NCI-H1930 (cell line): ENCODE measurements around the gene UNC13A.
A peak's percentile ranks its signal among the peaks of the same experiment; 100 is the strongest.

ENCODE experiments used
- DNase-seq, 2 experiments: peaks; one replicate each; lab custom pipeline; 2025; lab: John Stamatoyannopoulos, UW

The UNC13A gene

DNA sequence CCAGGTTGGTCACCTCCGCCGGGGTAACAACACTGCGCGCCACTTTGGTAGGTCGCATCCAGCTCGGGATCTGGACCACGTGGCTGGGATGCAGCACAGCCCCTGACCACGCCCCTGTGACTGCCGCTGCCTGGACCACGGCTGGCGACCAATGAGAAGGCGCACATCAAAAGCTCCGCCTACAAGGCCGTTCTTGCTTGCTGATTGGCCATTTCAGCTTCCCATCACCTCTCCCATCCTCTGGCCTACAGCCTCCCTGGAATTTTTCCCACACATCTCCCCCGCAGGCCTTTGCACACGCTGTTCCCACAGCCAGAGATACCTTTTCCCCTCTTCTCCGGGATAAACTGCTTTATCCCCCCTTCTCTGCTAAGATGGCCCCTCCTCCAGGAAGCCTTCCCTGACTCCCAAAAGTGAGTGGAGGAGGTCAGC is 18.6 kb upstream of the UNC13A start:
- DNase-seq: no peak

- no peak for DNase-seq
Measured at GRCh38 chr19:17703824-17704463, 15.8 kb upstream of the UNC13A start.

DNA sequence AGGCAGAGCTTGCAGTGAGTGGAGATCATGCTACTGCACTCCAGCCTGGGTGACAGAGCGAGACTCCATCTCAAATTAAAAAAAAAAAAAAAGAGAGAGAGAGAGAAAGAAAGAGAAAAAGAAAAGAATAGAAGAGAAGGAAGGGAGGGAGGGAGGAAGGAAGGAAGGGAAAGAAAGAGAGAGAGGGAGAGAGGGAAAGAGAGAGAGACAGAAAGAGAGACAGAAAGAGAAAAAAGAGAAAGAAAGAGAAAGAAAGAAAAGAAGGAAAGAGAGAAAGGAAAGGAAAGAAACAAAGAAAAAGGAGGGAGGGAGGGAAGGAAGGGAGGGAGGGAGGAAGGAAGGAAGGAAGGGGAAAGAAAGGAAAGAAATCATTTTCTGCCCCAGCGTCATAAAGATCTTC is 7.0 kb upstream of the UNC13A start:
- no peak for DNase-seq

DNA sequence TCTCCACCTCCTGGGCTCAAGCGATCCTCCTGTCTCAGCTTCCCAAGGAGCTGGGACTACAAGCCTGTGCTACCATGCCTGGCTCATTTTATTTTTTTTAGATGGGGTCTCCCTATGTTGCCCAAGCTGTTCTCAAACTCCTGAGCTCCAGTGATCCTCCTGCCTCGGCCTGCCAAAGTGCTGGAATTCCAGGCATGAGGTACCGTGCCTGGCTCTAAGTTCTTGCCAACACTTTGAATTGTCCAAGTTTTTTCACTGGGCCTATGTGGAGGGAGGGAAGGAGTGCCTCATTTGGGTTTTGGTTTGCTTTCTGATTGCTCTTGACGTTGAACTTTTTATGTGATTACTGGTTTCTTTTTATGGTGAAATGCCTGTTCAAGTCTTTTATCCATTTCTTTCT is 4.4 kb upstream of the UNC13A start:
- DNase-seq: no peak

GRCh38 chr19:17688853-17689595 is 870 bp upstream of the UNC13A start:
- no peak for DNase-seq

DNA sequence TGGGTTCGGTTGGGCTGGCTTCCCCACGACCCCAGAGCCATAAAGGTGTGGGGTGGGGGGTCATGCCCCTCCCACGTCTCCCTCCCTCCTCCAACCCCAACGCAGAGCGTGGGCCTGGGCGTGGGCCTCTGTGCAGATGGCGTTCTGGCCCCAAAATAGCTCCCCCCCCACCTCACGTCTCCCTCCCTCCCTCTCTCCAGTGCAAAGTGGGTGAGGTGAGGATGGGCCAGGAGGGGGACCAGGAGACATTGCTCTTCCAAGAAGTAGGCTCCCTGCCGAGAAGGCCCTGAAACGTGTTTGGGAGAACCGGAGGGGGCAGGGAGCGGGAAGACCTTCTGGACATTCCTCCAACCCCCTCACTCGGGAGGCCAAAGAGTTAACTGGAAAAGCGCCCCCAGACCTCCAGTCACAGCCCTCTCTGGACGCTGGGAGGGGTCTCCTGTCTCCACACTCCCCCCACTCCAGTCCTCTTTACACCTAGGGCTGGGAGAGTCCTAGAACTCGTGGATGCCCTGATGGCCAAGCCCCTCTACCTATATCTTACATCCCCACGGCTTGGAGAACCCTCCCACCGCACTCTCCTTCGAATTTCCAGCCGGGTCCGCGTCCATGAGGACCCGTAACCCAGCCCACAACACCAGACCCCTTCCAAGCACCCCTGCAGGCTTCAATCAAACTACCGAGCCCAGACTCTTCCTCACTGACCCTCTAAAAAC is 855 bp downstream of the UNC13A start:
- no peak for DNase-seq

GRCh38 chr19:17686592-17687024 is 1.5 kb downstream of the UNC13A start:
- DNase-seq: no peak

DNA sequence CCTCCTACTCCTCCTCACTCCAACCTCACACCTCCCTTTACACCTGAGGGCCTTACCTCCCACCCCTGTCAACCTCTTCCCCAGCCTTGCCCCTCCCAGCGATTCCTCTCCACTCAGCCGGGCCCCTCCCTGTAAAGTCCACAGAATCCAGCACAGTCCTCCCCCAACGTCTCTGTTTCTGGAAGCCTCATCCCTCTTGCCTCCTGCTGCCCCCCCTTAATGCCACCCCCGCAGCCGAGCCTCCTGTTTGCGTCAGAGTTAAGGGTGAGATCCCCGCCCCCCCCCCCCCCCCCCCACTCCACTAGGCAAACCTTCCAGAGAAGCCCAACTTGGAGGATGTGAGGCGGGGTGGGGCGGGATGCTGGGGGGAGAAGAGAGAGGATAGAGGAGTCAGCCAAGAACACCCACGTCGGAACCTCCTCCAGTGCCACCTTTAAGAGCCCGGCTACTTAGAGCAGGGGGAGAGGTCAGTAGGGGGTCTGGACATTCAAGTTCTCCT is 2.1 kb downstream of the UNC13A start:
- DNase-seq: no peak

DNA sequence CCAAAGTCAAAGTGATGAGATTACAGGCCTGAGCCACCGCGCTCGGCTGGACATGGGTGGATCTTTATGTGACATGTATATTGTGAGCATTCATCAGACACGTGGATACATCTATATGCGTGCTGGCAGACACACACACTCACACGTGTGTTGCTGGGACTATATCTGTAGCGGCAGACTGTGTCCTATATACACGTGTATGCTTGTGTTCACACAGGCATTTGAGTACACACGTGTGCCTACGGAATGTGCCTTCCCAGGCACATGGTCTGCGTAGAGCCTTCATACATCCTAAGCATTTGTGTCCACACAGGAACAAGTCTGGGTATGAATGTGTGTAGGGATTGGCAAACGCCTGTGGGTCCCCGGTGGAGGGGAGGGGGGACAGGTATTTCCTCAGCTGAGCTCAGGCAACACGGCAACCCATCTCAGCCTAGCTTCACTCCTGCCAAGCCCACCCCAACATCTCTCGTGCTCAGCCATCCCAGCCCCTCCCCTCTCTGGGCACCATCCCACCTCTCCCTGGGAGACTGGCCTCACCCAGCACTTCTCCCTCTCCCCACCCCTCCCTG is 2.6 kb downstream of the UNC13A start:
- no peak for DNase-seq

GRCh38 chr19:17684256-17684655 is 3.9 kb downstream of the UNC13A start:
- DNase-seq: no peak

DNA sequence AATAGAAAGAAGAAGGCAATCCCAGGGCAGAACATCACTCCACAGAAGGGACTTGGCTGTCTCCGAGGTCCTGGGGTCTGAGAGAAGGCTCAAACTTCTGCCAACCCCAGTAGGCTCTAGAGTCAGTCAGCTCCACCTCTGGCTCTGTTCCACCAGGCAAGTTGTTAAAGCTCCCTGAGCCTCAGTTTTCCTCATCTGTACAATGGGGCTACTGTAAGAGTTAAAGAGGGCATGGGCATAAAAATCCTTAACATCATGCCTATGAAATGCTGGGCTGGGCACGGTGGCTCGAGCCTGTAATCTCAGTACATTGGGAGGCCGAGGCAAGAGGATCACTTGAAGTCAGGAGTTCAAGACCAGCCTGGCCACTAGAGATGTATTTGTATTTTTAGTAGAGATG is 5.1 kb downstream of the UNC13A start:
- DNase-seq: no peak

- no peak for DNase-seq
Measured at GRCh38 chr19:17682273-17682672, 5.9 kb downstream of the UNC13A start.

DNA sequence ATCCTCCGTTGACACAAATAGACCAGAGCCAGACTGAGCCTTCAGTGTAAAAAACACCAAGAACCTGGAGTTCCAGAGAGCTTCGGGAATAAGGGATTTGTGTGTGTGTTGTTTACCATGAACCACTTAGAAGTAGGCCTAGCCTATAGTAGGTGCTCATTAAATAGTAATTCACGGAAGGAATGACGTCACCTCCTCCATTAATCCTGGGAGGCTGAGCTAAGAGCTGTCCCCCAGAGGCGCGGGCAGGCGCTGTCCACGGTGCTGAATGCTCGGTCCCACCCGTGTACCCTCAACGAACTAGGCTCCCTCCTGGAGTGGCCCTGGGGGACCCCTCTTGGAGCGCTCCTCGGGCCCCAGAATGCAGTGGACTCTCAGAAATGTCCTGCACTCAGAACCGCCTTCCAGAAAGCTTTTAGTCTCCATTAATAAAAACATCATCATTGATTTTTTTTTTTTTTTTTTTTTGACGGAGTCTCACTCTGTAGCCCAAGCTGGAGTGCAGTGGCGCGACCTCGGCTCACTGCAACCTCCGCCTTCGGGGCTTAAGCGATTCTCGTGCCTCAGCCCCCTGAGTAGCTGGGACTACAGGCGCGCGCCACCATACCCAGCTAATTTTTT is 6.5 kb downstream of the UNC13A start:
- DNase-seq: no peak

- DNase-seq: no peak
Measured at GRCh38 chr19:17680230-17680722, 7.9 kb downstream of the UNC13A start.

GRCh38 chr19:17679526-17680229 is 8.5 kb downstream of the UNC13A start:
- no peak for DNase-seq

- DNase-seq: no peak
Measured at GRCh38 chr19:17678836-17679235, 9.3 kb downstream of the UNC13A start.

GRCh38 chr19:17677002-17677401 is 11.2 kb downstream of the UNC13A start:
- no peak for DNase-seq

GRCh38 chr19:17676295-17676694 is 11.9 kb downstream of the UNC13A start:
- DNase-seq: no peak

DNA sequence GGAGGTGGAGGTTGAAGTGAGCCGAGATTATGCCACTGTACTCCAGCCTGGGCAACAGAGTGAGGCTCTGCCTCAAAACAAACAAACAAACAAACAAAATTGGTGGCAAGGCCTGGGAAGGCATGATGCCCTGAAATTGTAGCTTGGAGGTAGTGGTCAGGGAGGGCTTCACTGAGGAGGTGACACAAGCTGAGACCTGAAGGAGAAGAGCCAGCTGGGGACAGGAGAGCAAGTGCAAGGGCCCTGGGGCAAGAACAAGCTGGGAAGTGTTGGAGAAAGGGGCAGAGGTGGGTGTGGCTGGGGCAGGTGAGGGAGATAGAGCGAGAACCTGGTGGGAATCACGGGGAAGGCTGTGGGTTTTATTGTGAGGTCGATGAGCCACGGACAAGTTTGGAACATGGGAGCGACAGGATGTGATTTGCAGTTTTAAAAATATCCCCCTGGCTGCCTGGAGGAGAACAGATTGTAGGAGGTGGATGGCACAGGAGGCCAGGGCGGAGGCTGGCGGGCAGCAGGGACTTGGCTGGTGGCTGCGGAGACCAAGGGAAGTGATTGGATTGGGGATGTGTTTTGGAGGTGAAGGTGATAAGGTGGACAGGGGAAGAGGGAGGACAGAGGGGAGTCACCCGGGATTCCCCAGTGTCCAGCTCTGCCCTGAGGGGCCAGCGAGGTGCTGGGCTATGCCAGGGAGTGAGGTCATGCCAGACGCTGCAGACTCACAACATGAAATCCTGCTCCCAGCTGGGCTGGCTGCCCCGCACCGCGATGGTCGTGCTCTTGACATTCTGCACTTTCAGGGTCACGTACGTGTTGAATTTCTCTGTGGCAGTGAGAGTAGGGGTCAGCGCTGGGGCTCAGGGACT is 14.0 kb downstream of the UNC13A start:
- no peak for DNase-seq

GRCh38 chr19:17671906-17672305 is 16.2 kb downstream of the UNC13A start:
- peak in 1 of 2 experiments; percentile 21 for DNase-seq
